SW480 (cell line): ENCODE results near the gene NAP1L5.

ENCODE experiments used
- DNase-seq: peaks from one replicate; pipeline ENCODE4 v3.0.0-alpha.2; 2016; ENCODE audit warnings: low spot score

The NAP1L5 gene

GRCh38 chr4:88660446-88661294 is 37.0 kb downstream of the NAP1L5 start:
- no peak for DNase-seq

- no peak for DNase-seq
These were observed 37.8 kb downstream of the NAP1L5 start for GRCh38 chr4:88659890-88660208.

- peak; percentile 47 for DNase-seq
These were observed 38.4 kb downstream of the NAP1L5 start for GRCh38 chr4:88659055-88659889.

GRCh38 chr4:88655226-88655625 is 42.4 kb downstream of the NAP1L5 start:
- DNase-seq: no peak

- DNase-seq: no peak
These were observed 44.2 kb downstream of the NAP1L5 start for GRCh38 chr4:88653371-88653946.

- no peak for DNase-seq
These were observed 47.9 kb downstream of the NAP1L5 start for GRCh38 chr4:88649716-88650115.

- no peak for DNase-seq
These were observed 50.9 kb downstream of the NAP1L5 start for GRCh38 chr4:88646528-88647280.

GRCh38 chr4:88645994-88646393 is 51.6 kb downstream of the NAP1L5 start:
- DNase-seq: no peak
